ENCODE measurements around the gene PKHD1. TPM values are rescaled to one million over a fixed set of nuclear protein-coding genes. Genes with fewer than 3 reads are reported as not detected.

PKHD1 gene
- total RNA-seq, 1 donor from 2014 or later = not detected

DNA sequence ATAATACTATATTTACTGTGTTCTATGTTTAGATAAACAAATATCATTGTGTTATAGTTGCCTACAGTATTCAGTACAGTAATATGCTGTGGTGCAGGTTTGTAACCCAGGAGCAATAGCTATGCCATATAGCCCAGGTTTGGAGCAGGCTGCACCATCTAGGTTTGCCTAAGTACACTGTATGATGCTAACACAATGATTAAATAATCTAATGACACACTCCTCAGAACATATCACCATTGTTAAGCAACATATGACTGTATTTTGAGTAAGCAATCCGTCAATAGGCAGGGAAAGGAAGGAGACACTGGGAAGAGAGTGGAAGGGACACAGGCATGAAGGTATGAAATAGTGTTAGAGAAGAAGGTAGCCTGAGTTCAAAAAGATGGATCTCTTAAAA lies 369.9 kb downstream of the PKHD1 start:
- no peak for DNase-seq (ENCODE audit: low read depth in 2 of 2)

DNA sequence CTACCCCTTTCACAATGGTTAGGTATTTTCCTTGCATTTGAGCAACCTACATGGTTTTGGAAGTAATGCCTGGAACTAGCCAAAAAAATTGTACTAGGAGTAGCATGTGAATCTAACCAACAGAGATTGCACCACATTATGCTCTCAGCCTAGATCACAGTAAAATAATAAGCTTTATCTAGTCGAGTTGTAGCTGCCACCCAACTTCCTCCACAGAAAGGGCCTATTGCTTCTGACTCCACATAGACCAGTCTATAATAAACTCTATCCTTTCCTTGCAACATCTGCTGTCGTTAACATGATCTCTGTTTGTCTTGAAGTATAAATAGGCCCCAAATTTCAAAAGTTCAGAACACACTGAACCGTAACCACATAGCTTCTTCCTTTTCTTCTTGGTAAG lies 375.5 kb downstream of the PKHD1 start:
- DNase-seq (ENCODE audit: low read depth in 2 of 2) = no peak

DNA sequence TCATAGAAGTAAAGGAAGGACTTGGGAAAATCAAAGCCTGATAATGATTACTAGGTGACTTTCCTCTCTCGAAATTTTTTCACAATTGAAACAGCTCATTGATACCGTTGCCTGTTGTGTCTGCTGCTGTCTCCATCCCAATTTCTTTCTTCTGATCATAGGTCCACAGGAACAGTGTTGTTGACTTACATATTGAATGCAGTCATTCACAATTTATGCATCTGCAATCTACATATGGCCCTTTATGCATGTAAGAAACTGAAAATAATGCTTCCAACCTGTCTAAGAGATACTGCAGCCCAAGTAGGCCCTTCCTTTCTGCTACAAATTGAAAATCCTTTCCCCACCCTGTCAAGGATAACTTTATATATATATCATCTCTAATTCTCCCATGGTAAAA lies 381.3 kb downstream of the PKHD1 start:
- no peak for DNase-seq (ENCODE audit: low read depth in 2 of 2)

DNA sequence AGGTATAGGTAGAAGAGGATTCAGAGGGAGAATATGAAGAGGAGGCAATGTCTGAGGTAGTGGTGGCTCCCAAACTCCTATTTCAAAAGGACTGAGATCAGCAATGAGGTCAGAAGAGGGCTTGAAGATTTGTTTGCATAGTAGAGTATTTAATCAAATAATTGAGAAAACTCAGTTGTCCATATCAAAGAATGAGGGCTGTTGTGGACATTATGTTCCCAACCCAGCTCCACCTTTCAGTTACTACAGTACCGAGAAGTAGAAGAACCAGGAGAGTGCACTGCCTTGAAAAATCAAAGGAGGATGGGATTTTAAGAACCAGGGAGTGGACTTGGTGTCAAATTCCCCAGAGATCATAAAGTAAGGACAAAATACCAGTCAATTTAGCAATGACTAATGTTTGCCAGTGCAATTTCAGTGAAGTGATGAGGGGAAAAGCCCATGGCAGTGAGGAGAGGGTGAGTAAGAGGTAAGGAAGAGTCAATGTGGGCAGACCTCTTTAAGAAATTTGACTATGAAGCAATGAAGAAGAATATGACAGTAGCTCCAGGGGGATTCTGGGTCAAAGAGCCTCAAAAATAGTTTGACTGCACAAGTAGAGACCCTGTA lies 382.4 kb downstream of the PKHD1 start:
- DNase-seq (ENCODE audit: low read depth in 2 of 2) = no peak

DNA sequence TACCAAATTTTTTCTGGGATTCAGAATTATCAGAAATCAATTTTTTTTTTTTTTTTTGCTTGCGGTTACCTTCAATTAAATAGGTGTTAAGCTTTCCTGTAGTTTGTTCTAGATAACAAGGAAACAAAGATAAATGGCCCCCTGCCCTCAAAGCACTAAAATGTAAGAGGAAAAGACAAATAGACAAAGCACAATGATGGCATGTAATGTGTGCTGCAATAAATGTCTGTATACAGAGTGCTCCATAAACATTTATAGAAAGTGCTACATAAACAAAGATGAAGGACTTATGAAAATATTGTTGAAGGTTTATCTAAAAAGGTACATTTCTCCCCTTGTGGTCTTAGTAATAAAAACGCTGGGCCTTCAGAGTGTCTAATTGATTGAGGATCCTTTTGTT lies 384.6 kb downstream of the PKHD1 start:
- DNase-seq (ENCODE audit: low read depth in 2 of 2) = no peak

DNA sequence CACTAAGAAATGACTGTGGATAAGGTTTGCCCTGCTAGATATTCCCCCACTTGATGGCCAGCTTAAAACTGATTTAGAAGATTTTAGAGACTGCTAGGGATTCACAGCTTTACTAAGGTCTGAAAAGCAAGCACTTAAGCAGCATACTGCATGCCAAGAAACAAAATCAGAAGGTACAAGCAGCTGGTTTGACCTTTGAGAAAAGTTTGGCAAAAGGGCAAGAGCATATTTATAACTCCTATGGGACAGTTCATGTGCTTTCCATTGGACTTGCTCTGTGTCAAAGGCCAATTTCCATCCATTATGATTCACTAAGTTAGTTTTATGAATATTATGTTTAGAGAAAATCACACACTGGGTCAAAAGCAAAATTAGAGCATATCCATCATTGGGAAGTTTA lies 402.8 kb downstream of the PKHD1 start:
- DNase-seq (ENCODE audit: low read depth in 2 of 2) = no peak

DNA sequence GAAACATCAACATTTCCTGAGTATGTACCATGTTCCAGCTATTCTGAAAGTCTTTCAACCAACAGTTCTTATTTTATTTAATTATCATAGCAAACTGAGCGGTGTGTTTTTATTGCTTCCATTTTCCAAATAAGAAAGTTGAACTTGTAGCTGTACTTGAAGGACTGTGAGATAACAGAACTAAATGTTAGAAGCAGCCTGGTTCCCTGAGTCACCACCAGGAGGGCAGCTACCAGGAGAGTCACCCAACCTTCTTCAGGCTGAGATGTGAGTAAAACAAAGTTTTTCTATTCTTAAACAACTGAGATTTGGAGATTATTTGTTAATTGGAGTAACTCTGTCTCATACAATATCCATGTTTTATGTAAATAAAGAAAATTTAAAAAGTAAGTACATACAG lies 403.4 kb downstream of the PKHD1 start:
- no peak for DNase-seq (ENCODE audit: low read depth in 2 of 2)

DNA sequence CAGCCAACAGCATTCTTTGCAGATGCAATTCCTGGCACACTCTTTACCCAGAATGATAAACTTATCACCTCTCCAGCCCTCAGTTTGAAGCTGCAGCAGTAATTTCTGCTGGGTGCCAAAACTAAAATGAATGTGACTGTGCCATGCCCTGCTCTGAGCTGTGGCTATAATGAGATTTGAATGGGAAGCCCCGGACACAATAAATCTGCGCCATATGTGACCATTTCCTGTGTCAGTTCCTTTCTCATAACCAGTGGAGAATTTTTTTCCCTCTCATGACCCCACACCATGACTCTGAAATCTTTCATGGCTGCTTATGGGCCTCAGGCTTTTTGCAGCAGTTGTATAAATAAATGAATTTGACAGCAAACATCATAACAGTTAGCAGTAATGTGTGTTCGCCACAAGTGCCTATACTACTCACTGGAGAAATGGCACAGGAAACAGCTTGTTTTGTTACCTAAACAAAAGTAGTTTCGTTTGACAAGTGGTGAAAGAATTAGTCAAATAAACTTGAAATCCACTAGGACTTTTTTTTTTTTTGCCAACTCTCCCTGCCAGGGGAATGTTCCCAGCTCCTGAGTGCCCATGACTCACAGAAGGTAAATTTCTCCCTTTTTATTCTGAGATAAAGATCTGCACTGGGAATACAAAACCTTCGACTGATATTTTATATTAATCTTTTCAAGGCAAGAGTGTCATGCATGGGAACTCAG lies 408.4 kb downstream of the PKHD1 start:
- no peak for DNase-seq (ENCODE audit: low read depth in 2 of 2)

DNA sequence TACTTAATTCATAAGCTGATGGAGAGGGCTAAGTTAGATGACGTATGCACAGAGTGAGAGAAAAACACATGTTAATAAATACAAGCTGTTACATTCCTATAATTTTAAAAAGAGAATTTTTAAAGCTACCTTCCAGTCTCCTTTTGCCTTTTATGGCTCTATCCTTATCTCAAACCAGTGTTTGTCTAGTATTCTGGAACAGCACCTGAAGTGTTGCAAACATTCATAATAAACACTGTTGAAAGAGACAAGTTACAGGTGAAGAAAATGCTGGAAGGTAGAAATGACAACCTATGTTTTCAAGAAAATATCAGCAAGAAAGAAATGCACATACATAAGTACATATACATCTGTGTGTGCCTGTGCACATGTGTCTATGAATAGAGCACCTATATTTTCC lies 409.1 kb downstream of the PKHD1 start:
- no peak for DNase-seq (ENCODE audit: low read depth in 2 of 2)

DNA sequence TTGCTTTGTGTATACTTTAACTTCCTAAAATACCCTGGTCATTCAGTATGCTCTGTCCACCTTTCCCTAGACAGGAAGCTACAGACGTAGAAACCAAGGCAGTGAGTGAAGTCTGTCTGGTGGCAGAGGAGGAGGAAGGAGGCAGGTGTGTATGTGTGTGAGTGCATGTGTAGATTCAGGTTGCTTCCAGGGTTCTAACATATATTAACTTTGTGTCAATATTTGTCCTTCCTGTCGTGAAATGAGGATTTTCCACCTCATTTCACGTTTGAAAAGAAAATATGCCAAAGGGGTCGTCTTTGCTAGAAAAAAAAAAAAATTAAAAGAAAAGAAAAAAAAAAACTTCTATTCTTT lies 411.5 kb downstream of the PKHD1 start:
- no peak for DNase-seq (ENCODE audit: low read depth in 2 of 2)

DNA sequence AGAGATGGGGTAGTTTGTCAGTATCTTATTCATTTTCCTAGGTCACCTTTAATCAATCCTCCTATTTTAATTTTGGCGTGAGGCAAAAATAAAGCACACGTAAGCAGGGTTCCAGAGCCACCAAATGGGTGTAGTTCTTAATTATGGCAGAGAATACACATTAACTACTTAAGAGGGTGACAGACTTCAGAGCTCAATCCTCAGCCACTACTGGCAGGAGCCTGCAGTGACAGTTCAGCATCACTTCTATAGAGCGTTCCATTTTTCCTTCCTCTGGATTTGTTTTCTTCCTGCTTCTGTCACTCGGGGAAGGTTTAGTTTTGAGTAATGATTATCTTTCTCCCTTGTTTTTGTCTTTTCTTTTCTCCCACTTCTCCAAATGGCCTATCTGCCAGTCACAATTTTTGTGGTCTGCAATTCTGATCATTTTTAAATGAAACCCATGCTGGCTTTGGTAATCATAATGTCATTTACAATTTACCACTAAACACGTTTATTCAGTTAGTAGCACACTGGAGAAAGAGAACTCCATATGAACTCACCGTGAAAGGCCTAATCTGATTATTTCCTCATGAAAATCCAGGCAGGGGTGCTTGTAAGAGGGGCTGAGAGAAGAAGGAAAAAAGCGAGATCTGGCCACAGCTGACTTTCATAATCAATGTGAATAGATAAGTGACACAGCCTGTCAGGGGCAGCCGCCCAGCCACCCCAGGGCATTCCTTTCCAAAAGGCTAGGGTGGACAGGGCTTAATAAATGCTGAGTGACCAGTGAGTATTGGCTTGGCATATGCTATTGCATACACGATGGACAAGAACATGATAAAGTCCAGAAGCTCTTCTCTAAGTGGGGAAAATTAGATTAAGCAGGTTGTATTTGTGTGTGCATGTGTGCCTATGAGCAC lies 412.1 kb downstream of the PKHD1 start:
- no peak for DNase-seq (ENCODE audit: low read depth in 2 of 2)

DNA sequence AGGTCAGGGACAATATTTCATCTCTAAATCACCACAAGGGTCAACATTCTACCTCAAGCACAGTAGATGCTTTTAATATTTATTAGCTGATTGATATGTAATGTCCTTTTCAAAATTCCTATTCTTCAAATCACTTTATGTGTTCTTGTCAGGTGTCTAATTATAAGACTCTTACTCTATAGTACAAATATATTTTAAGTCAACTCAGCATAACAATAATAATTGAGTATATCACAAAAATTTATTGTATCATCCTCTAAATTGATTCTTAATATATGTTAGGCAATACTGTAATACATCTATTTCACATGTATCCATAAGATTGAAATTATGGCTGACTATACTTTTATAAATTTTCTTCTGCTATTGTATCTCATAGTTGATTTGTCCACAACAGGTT lies 423.9 kb downstream of the PKHD1 start:
- DNase-seq (ENCODE audit: low read depth in 2 of 2) = no peak

DNA sequence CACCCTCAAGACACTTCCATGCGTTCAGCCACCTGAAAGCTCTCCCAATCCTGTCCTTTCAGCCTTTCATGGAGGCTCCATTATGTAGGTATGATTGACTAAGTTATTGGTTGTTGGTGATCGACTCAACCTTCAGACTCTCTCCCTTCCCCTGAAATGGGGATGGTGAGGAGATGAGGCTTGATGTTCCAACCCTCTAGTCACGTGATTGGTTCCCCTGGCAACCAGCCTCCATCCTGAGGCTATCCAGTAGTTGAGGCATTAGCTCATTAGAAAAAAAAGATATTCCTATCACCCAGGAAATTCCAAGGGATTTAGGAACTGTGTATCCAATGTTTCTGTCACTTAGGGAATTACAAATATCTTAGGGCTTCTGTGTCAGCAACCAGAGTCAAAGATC lies 426.6 kb downstream of the PKHD1 start:
- DNase-seq (ENCODE audit: low read depth in 2 of 2) = no peak

DNA sequence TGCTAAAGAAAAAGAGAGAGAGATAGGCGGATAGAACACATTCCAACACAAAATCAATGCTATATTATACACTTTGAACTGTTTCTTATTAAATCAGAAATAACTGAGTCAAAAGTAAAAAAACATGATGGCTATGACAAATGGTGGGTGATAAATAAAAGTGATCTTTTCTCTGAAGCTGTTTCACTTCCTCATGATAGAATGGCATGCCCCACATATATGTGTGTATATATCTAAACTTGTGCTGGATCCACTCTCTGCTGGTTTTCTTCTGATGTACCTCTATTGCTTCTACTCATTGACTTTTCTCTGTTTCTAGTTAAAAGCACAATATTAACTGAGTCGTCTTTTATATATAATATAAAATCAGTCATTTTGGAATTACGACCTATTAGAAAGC lies 429.9 kb downstream of the PKHD1 start:
- no peak for DNase-seq (ENCODE audit: low read depth in 2 of 2)

DNA sequence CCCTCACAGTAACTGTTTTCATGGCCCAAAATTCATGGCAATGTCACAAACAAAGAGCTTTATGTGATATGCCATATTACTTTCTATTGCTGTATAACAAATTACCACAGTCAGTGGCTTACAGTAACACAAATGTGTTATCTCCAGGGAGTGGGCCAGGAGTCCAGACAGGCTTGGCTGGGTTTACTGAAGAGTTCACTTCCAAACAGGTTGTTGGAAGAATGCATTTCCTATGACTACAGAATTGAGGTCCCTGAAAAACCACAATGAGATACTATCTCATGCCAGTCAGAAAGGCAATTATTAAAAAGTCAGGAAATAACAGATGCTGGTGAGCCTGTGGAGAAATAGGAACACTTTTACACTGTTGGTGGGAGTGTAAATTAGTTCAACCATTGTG lies 431.9 kb downstream of the PKHD1 start:
- DNase-seq (ENCODE audit: low read depth in 2 of 2) = no peak

DNA sequence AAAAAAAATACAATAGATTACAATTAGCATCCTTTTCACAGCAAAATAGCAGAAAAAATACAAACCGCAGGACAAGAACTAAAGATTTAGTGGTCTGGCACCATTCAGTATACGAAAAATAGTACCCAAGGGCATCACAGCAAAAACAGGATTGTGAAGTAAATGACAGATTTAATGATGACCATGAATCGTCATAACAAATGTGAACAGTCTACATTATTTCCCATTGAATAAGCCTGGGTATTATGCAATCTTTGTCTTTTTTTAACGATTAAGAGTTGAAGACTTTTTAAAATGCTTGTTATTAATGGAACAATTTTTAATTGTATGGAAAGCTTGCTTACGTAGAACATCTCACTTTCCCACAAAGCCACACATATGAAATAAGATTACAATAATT lies 432.8 kb downstream of the PKHD1 start:
- no peak for DNase-seq (ENCODE audit: low read depth in 2 of 2)

DNA sequence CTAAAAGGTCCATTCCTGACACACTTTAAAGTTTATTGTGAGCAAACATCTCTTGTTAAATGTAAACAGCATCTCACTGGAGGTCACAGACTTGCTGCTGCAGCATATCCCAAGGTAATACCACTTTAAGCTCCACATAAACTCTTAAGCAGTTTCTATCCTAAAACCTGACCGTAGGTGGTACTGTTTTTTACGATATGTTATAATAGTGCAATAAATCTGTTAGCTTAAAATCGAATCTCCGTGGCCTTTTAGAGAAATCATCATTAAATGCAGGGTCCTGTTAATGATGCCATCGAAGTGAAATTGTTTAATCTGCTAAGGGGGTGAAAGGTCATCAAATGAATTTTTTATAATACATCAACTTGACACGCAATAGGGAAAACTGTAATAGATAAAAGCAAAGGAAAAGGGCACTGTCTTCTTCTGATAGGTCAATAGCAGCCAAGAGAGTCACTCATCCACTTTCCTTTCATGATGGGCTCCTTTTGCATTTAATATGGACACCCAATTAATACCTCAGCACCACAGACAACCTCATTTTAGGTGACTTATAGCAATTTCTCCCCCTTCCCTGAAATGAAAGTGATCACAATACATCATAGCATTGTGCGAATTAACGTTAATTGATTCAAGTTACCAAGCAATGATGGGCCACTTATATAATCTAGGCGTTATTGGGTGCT lies 436.1 kb downstream of the PKHD1 start:
- no peak for DNase-seq (ENCODE audit: low read depth in 2 of 2)

DNA sequence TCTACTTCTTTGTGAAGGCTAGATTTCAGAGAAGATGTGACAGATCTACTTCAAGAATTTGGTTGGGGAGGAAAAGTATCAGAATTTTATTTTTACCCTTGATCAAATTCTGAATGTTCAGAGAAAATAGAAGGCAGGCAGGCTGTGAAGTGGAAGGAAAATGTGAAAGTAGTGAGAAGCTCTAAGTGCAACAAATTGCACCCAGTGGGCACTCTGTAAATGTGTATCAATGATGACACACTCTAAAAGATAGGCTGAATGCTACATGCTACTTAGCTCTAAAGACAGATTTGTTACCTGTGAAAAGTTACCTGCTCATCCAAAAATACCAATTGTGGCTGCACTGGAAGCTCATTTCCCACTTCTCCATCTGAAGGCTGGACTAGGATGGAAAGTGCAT lies 438.6 kb downstream of the PKHD1 start:
- no peak for DNase-seq (ENCODE audit: low read depth in 2 of 2)

DNA sequence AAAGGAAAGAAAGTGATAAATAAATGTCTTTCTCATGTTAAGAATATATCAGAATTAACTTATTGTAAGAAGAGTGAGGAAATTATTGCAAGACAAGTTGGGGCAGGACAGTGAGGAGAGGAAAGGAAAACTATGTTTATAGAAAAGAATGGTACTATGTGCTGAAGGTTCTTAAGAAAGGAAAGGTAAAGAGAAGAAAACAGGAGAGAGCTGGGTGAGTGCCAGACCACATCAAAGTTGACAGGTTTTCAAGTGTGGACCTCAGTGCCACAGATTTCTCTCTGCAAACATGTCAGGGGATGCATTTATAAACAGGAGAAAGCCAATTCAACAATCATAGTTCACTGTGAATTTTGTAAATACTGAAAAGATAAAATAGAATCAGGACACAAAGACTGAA lies 439.2 kb downstream of the PKHD1 start:
- no peak for DNase-seq (ENCODE audit: low read depth in 2 of 2)

DNA sequence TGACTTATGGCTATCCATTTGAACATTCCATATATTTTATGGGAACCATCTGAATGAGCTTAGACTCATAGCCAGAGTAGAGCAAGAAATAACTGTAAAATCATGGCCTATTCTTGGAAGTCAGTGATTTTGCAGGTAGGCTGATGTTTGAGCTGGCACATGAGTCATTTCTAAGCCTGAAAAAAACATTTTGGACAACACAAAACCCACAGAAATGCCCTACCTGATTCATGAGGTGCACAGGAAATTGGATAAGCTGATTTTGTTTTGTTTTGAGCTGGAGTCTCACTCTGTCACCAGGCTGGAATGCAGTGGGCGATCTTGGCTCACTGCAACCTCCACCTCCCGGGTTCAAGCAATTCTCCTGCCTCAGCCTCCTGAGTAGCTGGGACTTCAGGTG lies 443.0 kb downstream of the PKHD1 start:
- no peak for DNase-seq (ENCODE audit: low read depth in 2 of 2)

DNA sequence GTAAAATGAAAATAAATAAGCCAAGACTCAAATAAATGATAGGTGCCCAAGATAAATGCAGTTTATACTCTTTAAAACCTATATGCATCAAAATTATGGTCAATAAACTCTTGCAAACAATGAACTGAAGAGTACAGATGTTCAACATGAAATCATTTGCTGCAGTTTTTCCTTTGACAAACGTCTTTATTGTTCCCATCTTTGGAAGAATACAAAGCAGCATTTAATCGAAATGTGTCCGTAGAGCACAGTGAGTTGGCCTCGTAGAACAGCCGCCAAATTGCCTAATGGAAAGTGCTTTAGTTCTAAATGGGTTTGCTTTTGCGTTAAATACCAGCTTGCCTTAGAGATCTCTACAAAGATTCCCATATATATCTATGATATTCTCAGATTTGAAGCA lies 447.4 kb downstream of the PKHD1 start:
- DNase-seq (ENCODE audit: low read depth in 2 of 2) = no peak

DNA sequence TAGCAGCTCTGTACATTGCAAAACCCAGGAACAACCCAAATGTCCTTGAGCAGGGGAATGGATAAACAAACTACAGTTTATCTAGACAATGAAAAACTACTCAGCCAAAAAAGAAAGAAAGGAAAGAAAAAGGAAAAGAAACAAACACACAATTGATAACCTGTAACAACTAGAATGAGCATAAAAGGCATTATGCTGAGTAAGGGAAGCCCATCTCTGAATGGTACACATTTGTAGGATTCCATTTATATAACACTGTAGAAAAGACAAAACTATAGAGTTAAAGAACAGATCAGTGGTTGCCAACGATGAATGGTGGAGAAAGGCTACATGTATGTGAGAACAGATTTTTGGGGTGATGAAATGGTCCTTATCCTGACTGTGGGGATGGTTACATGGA lies 454.0 kb downstream of the PKHD1 start:
- no peak for DNase-seq (ENCODE audit: low read depth in 2 of 2)
